GM21367 (cell line): ENCODE results near the gene CMTM8.

ENCODE experiments used
- ATAC-seq: cut with Tn5 transposase; IDR thresholded peaks from one replicate; pipeline ENCODE4 v1.9.1; 2021; ENCODE audit not compliant: unreplicated experiment

Gene CMTM8

DNA sequence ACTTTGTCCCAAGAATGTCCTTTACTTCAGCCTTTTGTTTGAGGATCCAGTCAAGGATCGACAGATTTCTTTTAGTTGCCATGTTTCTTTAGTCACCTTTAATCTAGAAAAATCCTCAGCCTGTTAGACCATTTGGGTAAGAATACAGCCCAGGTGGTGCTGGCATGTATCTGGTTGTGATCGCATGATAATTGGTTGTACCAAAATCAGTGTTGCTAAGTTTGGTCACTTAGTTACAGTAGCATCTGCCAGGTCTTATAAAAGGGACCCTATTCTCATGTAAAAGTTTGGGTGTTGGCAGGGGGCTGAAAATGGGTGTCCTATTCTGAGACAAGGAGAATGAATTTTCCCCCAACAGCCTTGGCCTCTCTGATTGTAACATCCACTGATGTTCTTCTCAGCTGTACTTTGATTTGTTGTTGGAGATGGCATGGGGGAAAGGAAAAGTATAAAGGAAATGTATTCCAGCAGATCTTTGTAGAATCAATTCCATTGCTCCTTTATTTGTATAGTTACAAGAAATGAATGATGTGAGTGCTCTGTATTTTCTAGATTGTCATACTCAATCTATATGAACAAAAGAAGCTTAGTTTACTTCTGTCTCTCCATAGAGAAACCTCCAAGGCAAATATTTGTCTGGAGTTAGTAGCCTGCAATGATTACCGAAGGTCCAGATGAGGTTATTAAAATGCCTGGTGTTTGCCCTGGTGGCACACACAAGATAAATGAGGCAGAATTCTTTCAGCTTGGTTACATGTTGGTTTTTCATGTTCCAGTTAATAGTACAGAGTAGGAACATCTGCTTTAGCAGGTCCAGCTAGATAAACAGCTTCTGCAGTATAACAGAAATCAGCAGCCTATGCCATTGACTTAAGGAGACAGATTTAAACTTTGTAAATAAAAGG, 65.7 kb downstream of the CMTM8 start:
- no peak for ATAC-seq

DNA sequence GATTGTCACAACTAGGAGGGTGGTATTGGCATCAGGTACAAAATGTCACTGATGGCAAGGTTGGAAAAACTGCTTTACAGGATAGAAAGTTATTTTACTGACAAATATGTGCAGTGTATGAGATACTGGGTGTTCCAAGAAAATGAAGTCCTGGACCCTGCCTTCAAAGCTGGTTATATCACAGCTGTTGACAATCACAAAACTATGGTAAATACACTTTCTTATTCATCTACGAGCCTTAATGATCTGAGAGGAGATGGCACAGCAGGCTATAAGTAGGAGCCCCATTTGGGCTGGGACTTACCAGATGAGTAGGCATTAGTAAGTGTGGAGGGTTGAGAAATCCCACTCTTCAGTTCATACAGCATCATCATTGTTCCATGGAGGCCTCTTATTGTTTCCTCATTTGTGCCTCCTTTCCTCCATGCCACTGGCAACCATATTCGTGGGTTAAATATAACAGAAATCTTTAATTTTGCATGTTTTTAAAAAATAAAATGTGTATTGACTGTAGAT, 66.9 kb downstream of the CMTM8 start:
- ATAC-seq = no peak

DNA sequence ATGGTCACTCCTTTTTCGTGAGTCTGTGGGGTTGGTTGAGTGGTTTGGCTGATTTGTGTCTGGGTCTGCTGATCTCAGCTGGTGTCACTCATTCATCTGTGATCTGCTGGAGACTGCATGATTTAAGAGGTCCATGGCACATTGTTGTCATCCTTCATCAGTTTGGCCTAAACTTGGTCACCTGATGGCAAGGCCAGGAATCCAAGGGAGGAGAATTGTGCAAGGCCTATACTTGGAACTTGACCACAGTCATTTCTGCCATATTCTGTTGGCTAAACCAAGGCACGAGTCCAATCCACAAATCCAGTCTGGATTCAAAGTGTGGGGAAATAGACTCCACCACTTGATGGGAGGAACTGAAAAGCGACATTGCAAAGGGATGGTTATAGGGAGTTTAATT, 67.6 kb downstream of the CMTM8 start:
- ATAC-seq = no peak

DNA sequence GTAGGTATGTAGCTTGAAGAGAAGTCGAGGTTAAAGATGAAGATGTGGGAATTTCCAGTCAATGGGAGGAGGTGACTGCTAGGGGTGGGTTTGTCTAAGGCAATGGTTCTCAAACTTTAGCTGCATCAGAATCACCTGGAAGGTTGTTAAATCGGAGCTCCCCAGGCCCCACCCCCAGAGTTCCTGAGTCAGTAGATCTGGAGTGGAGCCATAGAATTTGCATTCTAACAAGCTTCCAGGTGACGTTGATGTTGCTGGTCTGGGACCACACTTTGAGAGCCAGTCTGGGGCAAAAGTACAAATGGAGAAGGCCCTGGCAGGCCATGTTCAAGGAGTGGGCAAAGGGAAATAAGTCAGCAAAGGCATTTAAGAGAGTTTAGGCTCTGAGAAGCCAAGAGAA, 69.1 kb downstream of the CMTM8 start:
- no peak for ATAC-seq

DNA sequence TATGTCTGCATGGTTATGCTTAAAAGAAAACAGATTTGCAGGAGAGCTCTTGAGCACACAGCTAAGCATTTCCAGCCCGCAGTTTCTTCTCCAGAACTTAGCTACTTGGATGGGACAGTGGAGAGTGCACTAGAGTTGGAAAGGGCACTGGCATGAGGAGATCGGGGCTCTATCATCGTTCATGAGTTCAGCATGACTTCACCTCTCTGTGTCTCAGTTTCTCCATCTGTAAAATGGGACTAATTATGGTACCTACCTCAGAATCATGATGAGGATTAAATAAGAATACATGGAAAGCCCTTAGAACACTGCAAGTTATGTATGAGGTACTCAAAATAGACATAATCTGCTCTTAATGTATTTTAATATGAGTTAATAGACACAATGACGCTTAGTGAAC, 69.9 kb downstream of the CMTM8 start:
- ATAC-seq = no peak

DNA sequence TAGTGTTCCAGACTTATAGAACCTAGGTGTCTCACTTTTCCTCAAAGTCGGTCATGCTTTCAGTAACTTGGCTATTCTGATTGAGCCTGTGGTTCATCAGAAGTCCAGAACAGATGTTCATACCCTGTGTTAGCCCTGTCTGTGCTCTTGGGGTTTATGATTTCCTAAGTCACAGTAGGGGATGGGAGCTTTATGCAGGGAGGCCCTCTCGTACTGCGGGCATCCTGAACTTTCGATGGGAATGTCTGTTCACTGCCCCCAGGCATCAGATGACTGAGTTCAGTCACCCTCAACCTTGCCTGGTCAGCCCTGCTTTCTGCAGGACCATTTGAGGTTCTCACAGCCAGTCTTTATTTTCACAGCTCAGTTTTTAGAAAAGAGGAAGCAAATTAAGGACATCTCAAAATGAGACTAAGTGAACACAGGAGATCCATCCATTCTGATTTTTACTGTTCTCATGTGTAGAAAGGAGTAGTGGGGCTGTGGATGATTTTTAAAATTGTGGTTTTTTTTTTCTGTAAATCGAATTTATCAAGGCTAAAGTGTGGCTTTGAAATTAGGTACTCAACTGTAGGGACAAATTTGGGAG, 71.3 kb downstream of the CMTM8 start:
- no peak for ATAC-seq

DNA sequence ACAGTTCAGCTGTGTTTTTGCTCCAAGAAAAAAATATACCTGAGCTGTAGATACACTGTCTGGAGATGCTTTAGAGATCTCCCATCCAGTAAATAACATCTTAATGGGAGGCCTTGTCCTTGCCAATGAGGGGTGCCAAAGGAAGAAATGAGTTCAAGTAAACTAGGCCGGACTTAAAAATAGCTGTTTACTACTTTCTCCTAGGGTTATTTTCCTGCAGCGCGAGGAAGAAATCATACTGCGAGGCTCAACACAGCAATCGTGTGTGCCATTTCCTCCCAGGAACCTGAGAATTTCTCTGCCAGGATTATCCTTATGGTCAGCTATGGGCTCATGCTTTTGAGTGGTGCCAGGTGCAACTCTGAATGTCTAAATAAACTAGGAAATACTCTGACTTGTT, 71.9 kb downstream of the CMTM8 start:
- ATAC-seq = no peak

DNA sequence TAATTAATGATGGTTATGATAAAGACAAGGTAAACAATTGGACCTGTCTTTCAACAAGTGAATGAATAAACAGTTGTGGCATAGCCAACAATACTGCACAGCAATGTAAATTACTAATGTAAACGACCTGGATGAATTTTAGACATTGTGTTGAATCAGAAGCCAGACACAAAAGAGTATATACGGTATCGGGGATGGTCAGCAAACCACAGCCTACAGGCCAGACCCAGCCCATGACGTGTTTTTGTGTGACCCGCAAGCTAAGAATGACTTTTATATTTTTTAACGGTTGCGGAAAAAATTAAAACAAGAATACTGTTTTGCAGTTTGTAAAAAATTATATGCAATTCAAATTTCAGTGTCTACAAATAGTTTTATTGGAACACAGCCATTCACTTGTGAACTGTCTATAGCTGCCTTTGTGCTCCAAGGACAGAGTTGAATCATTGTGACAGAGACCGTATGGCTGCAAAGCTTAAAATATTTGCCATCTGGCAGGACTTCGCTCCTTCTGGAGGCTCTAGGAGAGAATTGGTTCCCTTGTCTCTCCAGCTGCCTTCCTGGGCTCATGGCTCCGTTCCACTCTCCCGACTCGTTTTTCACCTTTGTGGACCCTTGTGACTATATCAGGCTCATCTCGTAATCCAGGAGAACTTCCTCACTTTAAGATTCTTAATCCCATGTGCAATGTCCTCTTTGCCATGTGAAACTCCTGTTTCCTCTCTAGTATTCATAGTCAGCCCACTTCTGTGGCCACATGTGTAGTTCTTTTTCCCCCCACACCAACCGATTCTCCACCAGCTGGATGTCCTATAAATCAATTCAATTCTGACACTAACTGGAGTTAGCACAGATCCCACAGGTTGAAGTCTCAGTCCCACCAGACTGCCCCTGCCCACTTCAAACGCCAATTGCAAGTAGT, 72.7 kb downstream of the CMTM8 start:
- no peak for ATAC-seq

DNA sequence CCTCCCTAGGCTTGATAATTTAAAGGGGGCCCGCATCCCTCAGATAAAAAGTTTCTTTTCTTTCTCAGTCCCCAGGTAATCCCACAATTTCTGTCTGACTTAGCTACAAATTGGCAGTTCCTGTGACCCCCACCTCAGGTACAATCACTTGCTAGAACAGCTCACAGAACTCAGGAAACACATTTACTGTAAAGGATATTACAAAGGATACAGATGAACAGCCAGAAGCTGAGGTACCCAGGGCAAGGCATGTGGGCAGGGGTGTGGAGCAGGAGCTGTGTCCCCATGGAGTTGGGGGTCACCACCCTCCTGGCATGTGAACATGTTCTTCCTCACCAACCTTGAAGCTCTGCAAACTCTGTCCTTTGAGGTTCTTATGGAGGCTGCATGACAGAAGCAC, 73.8 kb downstream of the CMTM8 start:
- ATAC-seq = no peak

DNA sequence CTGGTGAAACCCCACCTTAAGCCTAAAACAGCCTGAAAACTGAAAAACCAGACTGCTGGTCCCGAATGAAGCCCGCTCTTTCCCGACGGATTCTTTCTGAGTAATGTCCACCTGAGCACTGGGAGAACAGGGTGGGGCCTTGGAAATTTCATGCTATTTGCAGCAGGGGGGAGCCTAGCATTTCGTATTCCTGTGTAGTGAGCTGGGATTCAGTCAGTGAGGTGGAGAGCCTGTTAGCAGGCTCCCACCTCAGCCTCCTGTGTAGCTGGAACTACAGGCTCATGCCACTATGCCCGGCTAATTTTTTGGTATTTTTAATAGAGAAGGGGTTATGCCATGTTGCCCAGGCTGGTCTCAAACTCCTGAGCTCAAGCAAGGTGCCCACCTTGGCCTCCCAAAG, 74.7 kb downstream of the CMTM8 start:
- no peak for ATAC-seq

DNA sequence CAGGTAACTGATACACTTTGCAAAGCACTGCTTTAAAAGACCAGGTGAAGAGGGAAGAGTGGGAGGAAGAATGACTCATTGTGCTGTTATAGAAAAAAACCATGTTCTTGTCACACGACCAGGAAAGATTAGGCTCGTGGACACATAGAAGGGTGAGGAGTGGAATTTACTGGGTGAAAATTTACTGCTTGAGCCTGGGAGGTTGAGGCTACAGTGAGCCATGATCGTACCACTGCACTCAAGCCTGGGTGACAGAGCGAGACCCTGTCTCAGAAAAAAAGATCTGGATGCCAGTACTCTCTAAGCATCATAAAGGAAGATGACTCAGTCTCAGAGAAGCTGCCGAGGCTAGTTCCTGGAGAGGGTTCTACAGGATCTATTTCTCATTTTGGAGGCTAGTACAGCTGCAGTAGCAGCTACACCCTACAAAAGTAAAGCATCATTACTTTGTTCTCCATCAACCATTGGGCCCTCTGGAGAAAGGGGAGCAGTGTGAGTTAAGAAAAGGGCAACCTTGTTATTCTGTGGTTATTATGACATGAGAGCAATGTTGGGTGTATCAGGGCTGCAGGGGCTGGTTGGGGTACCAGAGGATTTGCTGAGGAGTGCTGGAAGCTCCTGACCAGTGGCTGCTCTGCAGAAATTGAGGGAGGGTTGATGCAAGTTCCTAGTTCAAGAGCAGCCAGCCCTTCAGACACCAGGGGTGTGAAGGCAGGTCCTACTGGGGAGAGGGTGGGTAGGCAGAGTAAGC, 75.4 kb downstream of the CMTM8 start:
- no peak for ATAC-seq

DNA sequence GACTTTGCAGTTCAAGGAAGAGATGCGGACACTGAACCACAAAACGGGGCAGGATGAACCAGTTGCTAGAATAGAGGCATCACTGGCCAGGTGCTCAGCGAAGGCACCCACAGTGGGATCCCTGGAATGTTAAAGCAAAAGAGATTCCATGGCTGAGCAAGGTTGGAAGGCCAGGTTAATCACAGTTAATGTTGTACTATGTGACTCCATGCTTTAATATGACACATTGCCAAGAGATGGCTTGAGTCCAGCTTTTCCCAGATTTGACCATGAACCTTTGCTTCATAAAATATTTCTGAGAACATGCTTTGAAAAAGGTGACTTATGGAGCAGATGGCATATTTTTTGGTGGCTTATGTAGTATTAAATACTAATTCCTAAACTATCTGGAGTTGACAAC, 77.0 kb downstream of the CMTM8 start:
- ATAC-seq = no peak

DNA sequence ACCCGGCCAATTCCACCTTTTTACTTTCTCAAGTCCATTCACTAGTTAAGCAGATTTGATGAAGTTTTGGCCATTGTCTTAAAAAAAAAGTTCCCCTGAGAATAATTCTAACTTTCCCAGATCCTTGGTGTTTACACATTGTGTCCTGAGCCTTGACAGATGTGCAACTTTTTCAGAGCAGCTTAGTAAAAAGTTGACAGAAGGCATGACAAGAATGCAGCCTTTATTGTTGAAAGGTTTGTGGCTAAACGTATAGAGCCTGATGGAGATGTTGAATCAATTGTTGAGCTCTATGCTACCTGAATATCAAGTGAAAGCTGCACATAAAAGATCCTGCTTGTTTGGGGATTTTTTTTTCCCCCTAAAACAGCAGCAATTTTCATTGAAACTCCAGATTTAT, 77.8 kb downstream of the CMTM8 start:
- ATAC-seq = no peak

DNA sequence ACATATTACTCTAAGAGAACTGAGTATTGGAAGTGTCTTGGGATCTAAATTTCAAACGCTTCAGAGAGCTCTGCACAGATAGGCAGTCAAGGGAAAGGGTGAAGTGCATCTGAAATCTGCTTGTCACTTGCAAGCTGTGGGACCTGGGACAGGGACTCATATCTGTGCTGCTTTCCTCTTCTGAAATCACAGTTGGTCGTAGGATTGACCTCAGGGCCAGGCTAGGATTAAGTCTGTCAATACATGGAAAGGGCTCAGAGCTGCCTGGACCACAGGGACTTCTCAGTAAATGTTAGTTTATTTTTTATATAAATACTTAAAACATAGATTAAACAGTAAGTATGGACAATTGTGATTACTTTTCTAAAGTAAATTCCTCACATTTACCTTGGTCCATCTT, 78.5 kb downstream of the CMTM8 start:
- ATAC-seq = no peak

DNA sequence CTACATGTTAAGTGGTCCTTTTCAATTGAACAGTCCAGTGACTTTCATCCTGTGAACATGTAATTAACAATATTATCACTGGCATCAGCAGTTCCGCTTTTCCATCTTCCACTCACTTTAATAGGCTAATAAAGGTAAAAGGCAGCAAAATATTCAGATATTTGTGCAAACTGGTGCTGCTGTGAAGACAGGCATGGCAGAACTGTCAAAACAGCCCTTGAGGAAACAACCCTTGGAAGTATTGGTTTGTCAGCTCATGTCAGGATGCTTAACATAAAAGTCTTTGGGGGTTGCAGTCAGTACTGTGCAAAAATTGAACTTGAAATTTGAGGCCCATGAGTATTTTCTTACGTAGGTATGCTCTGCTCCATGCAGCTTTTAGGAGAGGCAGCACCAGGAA, 81.1 kb downstream of the CMTM8 start:
- no peak for ATAC-seq

DNA sequence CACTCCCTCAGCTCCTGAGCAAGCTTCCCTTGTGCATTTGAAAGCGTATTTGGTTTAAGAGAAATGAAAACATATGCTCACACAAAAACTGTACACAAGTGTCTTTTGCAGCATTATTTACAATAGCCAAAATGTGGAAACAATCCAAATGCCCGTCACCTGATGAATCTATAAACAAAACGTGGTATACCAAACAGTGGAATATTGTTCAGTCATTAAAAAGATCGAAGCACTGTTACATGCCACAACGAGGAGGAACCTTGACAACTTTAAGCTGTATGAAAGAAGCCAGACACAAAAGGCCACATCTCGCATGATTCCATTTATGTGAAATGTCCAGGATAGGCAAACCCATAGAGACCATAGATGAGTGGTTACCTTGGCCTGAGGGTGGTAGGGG, 81.6 kb downstream of the CMTM8 start:
- no peak for ATAC-seq

DNA sequence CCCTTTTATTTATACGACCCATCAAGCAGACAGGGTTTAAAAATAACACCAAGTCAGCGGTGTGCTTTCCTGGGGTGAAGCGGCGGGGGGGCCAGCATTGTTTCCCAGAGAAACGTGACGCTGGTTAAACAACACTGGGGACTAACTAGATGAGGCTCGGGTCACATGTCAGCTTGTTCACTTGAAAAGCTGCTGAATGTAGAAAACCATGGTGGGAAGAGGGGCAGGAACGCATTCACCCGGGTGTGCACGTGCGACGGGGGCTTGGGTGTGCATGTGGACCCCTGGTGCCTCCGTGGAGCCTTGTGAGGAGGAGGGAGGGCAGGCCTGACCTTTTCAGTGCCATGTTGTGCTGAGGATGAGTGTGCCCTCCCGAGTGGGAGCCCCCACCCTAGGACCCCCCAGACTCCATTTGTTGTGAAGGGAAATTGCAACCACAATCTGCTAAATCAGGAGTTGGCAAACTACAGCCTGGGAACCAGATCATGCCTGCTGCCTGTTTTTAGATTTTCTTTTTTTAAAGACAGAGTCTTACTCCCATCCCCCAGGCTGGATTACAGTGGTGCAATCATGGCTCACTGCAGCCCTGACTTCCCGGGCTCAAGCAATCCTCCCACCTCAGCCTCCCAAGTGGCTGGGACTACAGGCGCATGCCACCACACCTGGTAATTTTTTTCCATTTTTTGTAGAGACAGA, 82.8 kb downstream of the CMTM8 start:
- no peak for ATAC-seq

DNA sequence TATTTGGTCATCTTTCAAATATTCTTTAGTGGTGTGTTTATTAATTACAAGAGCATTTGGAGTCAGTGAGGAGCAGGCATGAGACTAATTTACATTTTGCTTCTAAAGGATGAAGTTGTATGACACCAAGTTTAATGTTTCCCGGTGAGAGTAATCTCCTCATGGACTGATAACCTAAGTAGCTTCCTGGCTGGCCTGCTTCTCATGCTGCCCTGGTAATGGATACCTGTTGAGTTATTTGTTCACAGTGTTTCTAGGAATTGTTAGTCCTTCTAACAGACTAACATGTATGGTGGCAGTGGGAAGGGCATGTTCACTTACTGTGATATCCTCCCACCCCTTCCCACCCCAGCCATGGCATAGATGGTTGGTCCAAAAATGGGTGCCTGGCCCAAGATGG, 83.8 kb downstream of the CMTM8 start:
- no peak for ATAC-seq

DNA sequence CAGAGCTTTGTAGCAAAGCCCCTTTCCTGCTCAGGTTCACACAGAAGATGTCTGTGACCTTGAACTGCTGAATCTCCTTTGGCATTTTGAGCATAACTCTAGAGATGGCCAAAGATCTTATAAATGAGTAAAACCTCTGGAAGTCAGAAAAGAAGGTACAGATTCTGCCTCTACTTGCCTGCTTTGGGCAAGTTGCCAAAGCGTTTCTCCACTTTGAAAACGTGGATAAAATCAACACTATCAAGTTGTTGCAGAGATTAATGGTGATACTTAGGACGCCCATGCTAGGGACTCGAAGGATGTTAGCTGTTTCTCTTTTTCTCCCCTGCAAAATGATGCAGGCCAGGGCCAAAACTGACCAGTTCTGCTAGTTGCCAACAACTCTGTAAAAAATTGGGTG, 85.1 kb downstream of the CMTM8 start:
- ATAC-seq = no peak

DNA sequence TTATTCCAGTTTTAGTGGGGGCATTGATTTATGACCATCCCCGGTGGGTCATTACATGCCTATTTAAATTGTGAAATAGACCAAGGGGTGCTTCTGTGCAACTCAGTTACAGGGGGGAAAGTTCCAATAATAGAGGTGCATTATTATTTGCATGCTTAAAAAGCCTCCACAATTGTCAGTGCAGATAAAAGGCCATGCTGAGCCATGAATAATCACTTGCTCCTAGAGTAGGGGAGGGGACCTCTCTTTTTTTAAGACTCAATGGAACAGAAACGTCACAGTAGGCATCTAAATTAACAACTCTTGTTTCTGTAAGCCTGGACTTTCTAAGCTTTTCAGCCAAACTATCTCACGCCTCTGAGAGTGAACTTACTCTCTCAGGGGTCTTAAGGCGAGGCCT, 86.7 kb downstream of the CMTM8 start:
- no peak for ATAC-seq
